ENCODE results near the gene PFKFB1.

PFKFB1 gene

GRCh38 chrX:54921427-54922021 lies 72.5 kb downstream of the PFKFB1 start:
- DNase-seq, result no peak

GRCh38 chrX:54920610-54921426 lies 73.2 kb downstream of the PFKFB1 start, which contains the start of gene TRO:
Gene TRO (plus strand): TSS chrX:54920824. CDS start chrX:54922247, 1,423 bp downstream.
- no peak for DNase-seq

- DNase-seq, result no peak
Measured at GRCh38 chrX:54909941-54910340, 84.0 kb downstream of the PFKFB1 start.

GRCh38 chrX:54894159-54894558 lies 99.8 kb downstream of the PFKFB1 start:
- no peak for DNase-seq

- DNase-seq, result no peak
Measured at GRCh38 chrX:54891573-54891972, 102.4 kb downstream of the PFKFB1 start.

- DNase-seq, result no peak
Measured at GRCh38 chrX:54885740-54886139, 108.2 kb downstream of the PFKFB1 start.
